A375 (cell line): ENCODE results near the gene PRMT9. TPM values are rescaled to one million over a fixed set of nuclear protein-coding genes. Genes with fewer than 3 reads are reported as not detected.

Source experiments
- total RNA-seq: library from RNA; depleted of rRNA; stranded (reverse); fragments of >200 nt; shearing (Covaris generic); gene quantifications from 2 replicates; pipeline ENCODE4 v1.2.3, GENCODE V29; 2014; rRNA removed

The PRMT9 gene
- total RNA-seq = 4.5 and 6.3 TPM in 2 replicates

DNA sequence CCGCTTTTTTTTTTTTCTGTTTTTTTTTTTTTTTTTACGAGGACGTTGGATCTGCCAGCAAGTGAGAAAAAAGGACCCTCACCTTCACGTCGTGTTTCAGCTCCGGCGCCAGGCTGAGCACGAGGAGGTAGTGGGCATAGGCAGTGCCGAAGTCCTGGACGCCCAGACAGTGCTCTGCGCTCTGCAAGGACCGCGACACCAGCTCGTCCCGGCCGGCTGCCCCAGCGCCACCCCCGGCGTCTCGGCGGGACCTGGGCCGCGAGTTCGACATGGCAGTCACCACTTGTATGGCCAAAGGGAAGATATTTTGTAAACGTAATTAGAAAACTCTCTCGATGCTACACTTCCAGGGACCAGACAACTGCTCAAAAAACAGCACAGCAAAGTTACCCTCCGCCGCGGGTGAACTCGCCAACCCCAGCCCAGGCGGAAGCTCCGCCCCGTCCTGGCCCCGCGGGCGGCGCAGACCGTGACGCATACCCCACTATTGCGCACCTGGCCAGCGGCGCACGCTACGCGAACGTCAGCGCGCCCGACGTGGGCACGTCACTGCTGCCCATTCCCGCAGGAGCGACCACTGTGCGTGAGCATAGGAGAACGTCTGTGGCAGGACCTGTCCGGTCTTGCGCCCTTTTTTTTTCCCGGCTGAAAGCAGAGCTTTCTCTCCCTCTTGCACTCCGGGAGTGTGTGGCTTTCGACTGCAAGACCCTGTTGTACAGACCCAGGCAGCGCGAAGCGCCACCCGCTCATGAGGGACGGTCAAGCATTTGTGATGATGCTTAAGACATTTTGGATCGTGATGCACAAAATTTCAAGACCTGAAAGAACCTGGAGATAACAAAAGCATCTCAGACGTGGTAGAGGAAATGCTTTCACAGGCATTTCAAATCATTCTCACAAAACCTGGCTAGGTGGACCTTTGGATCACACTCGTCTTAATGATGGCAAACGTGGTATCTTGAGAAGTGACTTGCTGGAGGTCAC, at the start of gene PRMT9:
Gene PRMT9 (minus strand): TSS at position 447 of the 984 bp plus-strand sequence. CDS start 176 bp downstream, at position 271.

DNA sequence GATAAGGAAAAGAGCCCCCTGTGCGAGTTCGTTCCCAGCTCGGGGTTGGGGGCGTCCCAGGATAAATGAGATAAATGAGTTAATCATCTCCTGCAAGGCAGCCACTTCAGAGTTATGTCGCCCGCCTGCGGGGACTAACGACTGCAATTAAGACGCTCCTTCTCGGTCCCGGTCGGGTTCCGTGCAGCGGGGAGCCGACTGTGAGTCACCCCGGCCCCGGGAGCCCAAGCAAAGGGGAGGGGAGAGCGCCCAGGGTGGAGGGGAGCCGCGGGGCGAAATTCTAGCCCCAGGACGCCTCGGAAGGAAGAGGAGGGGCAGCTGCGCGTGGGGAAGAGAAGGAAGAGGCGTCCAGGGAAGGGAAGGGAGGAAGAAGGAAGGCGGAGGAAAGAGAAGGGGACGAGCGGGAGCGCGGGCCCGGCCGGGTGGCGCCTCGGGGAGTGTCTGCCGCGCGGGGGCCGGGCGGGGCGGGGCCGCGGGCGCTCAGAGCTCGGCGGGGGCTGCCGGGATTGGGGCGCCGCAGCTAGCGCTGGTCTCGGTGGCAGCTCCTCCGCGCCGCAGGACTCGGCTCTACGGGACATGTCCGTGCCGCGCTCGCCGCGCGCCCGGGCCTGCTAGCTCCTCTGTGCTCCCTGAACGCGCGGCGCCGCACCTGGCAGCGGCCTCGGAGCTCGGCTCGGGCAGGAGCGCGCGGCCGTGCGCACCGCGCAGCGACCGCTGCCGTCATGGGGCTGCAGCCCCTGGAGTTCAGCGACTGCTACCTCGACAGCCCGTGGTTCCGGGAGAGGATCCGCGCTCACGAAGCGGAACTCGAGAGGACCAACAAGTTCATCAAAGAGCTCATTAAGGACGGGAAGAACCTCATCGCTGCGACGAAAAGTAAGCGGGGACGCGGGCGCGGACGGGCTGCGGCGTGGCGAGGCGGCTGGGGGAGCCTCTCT, 47.9 kb upstream of the PRMT9 start, which contains the start of gene ARHGAP10:
Gene ARHGAP10 (plus strand): TSS at position 509 of the 938 bp plus-strand sequence. CDS start 214 bp downstream, at position 723.

DNA sequence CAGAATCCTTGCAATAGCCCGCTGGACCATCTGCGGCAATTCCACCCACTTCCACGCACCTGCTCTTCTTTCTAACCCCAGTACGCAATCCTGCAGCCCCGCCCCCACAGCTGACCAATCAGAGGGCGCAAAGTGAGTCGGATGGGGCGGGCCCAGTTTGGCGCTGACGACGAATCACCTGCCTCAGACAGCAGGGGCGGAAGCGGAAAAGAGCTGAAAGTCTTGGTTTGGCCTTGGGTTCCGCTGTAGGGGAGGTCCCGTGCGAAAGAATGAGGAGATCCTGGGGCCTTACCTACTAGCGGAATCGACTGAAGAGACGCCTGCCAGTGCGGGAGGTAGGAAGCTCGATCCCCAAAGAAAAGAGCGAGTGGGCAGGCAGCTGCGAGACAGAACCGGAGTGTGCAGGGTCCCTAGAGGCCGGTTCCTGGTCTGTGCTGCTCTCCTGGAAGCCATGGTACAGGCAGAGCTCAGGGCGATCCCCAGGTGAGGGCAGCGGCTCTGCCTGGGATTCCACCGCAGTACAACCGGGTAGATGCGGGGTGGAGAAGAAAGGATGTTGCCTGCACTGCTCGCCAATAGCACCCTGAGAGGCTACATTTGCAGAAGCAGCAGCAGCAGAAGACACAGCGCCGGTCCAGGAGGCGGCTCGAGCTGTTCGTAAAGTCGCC, 66.7 kb downstream of the PRMT9 start, which contains the start of gene TMEM184C:
Gene TMEM184C (plus strand): TSS at position 225 of the 668 bp plus-strand sequence. CDS start 560 bp downstream, outside the sequence.

Other genes with a start within 250 kb of the PRMT9 start
- 1.2 and 3.4 TPM in 2 replicates for gene EDNRA, start 203.1 kb downstream of the PRMT9 start, total RNA-seq
- gene TMEM184C, start 66.8 kb downstream of the PRMT9 start, total RNA-seq = 12.7 and 16.4 TPM in 2 replicates
- gene ARHGAP10, start 47.9 kb upstream of the PRMT9 start, total RNA-seq = 10.9 and 15.5 TPM in 2 replicates